ENCODE data around the gene PLPPR2. TPM values are rescaled to one million over a fixed set of nuclear protein-coding genes. Genes with fewer than 3 reads are reported as not detected.
A peak's percentile ranks its signal among the peaks of the same experiment; 100 is the strongest.

PLPPR2 gene
- total RNA-seq, 1 experiment from 2014 or later: 25.2 TPM

DNA sequence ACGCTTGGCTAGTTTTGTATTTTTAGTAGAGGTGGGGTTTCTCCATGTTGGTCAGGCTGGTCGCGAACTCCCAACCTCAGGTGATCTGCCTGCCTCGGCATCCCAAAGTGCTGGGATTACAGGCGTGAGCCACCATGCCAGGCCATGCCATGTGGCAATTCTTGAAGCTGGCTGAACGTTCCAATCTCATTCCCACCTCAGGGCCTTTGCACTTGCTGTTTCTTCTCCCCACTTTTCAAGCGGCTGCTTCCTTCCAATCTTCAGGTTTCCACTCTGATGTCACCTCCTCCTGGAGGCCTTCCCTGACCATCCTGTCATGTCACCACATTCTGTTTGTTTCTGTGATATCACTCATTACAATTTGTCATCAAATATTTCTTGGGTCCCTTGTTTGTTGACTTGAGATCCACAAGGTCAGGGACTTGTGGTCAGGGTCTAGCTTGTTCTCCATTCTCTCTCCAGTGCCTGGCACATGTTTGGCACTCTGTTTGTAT lies 24.7 kb downstream of the PLPPR2 start:
- no peak overlapping the region for H3K27ac ChIP-seq
- no peak for DNase-seq
- H3K4me2 ChIP-seq: peak overlapping the region; percentile 70
- no peak overlapping the region for H3K4me3 ChIP-seq
- no peaks in the 10 kb centered on the region for H3K27me3 ChIP-seq (ENCODE audit: insufficient read depth, low read depth)
- no peak overlapping the region for H2AFZ ChIP-seq
- CTCF ChIA-PET: interaction anchor here (0.6 kb wide), 1 partner anchor 504 kb away, joined by 3 read pairs; no protein-coding TSS in a partner anchor
- H3F3A ChIP-seq (ENCODE audit: insufficient read depth, low read depth): peaks cover 57% of the 10 kb centered on the region
- no peaks in the 10 kb centered on the region for H3K9me2 ChIP-seq (ENCODE audit: insufficient read depth)
- peaks cover 22% of the 10 kb centered on the region for H3K79me2 ChIP-seq (ENCODE audit: low read depth)
- intact Hi-C loops (cut with micrococcal nuclease; ENCODE audit: unreplicated experiment): loop anchor here (5.0 kb wide), 2 partner anchors 42 to 97 kb away; no protein-coding TSS in a partner anchor
- no peaks in the 10 kb centered on the region for H3K36me3 ChIP-seq (ENCODE audit: low read depth)
- peaks cover 68% of the 10 kb centered on the region for H3K4me1 ChIP-seq (replicated peaks; ENCODE audit: insufficient read depth)
- no peaks in the 10 kb centered on the region for H4K20me1 ChIP-seq (ENCODE audit: insufficient read depth)
- POLR2A ChIA-PET (ENCODE audit: unreplicated experiment): no interaction called here
- no peaks in the 10 kb centered on the region for H3K9me3 ChIP-seq (ENCODE audit: insufficient read depth, low read depth)
- no TSS peak for BruUV-seq (replicated peaks)
- TF ChIP-seq EZH2 (IDR thresholded peaks at IDR 0.05; ENCODE audit: low read depth) (no peak), CTCF (conservative IDR thresholded peaks at IDR 0.05) (no peak)

DNA sequence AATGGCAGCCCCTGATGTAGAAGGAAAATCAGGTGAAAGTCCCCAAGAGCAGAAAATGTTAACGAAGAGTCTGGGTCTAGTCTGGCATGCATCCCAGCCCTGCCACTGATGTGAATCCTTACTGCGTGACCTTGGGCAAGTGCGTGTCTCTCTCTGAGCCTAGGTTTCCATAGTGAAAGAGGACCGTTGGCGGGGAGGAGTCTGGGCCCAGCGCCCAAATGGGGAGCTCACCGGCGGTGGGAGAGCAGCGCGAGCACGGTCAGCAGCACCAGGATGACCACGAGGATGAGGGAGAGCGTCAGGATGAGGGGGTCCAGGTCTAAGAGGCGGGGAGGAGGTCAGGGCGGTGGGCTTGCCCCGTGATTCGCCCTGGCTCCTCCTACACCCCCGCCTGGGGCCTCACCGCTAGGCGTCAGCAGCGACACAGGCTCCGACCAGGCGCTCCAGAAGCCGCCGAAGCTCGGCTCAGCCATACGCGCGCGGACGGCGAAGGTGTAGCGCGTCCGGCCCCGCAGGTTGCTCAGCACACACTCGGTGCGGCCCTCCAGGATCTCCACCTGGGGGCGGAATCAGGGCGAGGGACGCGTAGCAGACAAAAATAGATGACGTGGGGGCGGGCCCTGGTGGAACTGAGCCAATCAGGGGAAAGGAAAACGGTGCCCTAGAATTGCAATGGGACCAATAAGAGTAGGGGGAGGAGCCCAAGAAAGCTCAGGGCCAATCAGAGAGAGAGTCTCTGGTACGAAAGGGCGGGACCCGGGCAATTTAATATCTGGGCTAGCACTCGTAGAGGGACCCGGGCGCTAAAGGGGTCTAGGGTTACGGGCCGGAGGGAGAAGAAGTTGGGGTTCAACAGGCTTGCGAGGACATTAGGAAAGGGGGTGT lies 25.7 kb downstream of the PLPPR2 start:
- Histone ChIP-seq H3K27ac (no peak overlapping the region), H3K9me3 (ENCODE audit: insufficient read depth, low read depth) (no peaks in the 10 kb centered on the region), H3K27me3 (ENCODE audit: insufficient read depth, low read depth) (no peaks in the 10 kb centered on the region), H3K79me2 (ENCODE audit: low read depth) (peaks cover 16% of the 10 kb centered on the region), H3K9me2 (ENCODE audit: insufficient read depth) (no peaks in the 10 kb centered on the region), H3K4me3 (peak overlapping the region; percentile 38; the same call in 1 of the 2 replicates), H2AFZ (peak overlapping the region; percentile 54; the same call in 1 of the 2 replicates), H3K4me1 (replicated peaks; ENCODE audit: insufficient read depth) (peaks cover 66% of the 10 kb centered on the region), H3K4me2 (peak overlapping the region; percentile 70), H3F3A (ENCODE audit: insufficient read depth, low read depth) (peaks cover 55% of the 10 kb centered on the region), H3K36me3 (ENCODE audit: low read depth) (no peaks in the 10 kb centered on the region), H4K20me1 (ENCODE audit: insufficient read depth) (no peaks in the 10 kb centered on the region)
- POLR2A ChIA-PET (ENCODE audit: unreplicated experiment): interaction anchor here (0.5 to 0.8 kb wide), 4 partner anchors 34 to 466 kb away, joined by 3 to 5 read pairs (median 4); partner anchors contain the start of genes CCDC159 and RGL3
- DNase-seq: peak; percentile 85 to 91
- TF ChIP-seq EZH2 (IDR thresholded peaks at IDR 0.05; ENCODE audit: low read depth) (no peak), CTCF (conservative IDR thresholded peaks at IDR 0.05) (peak; percentile 70)
- CTCF ChIA-PET: interaction anchor here (0.6 to 1.8 kb wide), 5 partner anchors 9 to 251 kb away, joined by 3 to 27 read pairs (median 3); partner anchors contain the start of gene RGL3
- no TSS peak for BruUV-seq (replicated peaks)
- intact Hi-C loops (cut with micrococcal nuclease; ENCODE audit: unreplicated experiment): loop anchor here (5.0 kb wide), 1 partner anchor 96 kb away; no protein-coding TSS in a partner anchor

- intact Hi-C loops (cut with micrococcal nuclease; ENCODE audit: unreplicated experiment): loop anchor here (1.0 to 5.0 kb wide), 2 partner anchors 39 to 94 kb away; no protein-coding TSS in a partner anchor
- H3K79me2 ChIP-seq (ENCODE audit: low read depth): no peaks in the 10 kb centered on the region
- H3K4me2 ChIP-seq: peak overlapping the region; percentile 87
- no peaks in the 10 kb centered on the region for H3K36me3 ChIP-seq (ENCODE audit: low read depth)
- BruUV-seq (replicated peaks): no TSS peak
- peak overlapping the region; percentile 70 for H2AFZ ChIP-seq
- no peak for TF ChIP-seq EZH2 (IDR thresholded peaks at IDR 0.05; ENCODE audit: low read depth)
- peak; percentile 61; the same call in 1 of the 2 replicates for TF ChIP-seq CTCF (conservative IDR thresholded peaks at IDR 0.05)
- CTCF ChIA-PET: interaction anchor here (0.6 to 1.8 kb wide), 10 partner anchors 8 to 1109 kb away, joined by 3 to 14 read pairs (median 6); partner anchors contain the start of genes ODAD3, PRKCSH, RGL3 and SWSAP1
- no peaks in the 10 kb centered on the region for H3K9me3 ChIP-seq (ENCODE audit: insufficient read depth, low read depth)
- no peaks in the 10 kb centered on the region for H3K9me2 ChIP-seq (ENCODE audit: insufficient read depth)
- POLR2A ChIA-PET (ENCODE audit: unreplicated experiment): no interaction called here
- H4K20me1 ChIP-seq (ENCODE audit: insufficient read depth): no peaks in the 10 kb centered on the region
- H3K27ac ChIP-seq: no peak overlapping the region
- H3K4me1 ChIP-seq (replicated peaks; ENCODE audit: insufficient read depth): peaks cover 44% of the 10 kb centered on the region
- H3K27me3 ChIP-seq (ENCODE audit: insufficient read depth, low read depth): no peaks in the 10 kb centered on the region
- H3F3A ChIP-seq (ENCODE audit: insufficient read depth, low read depth): peaks cover 34% of the 10 kb centered on the region
- peak in 1 of 2 experiments; percentile 61 for DNase-seq
- peak overlapping the region; percentile 59; the same call in 1 of the 2 replicates for H3K4me3 ChIP-seq
Measured at GRCh38 chr19:11382898-11383705, 27.9 kb downstream of the PLPPR2 start.

All from PC-9 (cell line).